Body of pancreas (tissue), 4 donors: Measurements from ENCODE around the gene GLI3.

Experiments
- POLR2A ChIP-seq, 3 donors: fragments of 450-650 bp; IDR thresholded peaks; one replicate each; pipeline ENCODE4 v1.6.1; 2016; ENCODE audit warnings: antibody characterized with exemption in 3 of 3, mild to moderate bottlenecking in 2 of 3
- TF ChIP-seq, protein P1 (sequence below), 7 experiments: fragments of 450-650 bp in 4 of 7; fragments of 200-600 bp in 3 of 7; sonication (generic) in 3 of 7; IDR thresholded peaks; one replicate each; pipeline ENCODE4 v1.5.1; 2016 to 2019; ENCODE audit warnings: antibody characterized with exemption in 7 of 7

DNA sequence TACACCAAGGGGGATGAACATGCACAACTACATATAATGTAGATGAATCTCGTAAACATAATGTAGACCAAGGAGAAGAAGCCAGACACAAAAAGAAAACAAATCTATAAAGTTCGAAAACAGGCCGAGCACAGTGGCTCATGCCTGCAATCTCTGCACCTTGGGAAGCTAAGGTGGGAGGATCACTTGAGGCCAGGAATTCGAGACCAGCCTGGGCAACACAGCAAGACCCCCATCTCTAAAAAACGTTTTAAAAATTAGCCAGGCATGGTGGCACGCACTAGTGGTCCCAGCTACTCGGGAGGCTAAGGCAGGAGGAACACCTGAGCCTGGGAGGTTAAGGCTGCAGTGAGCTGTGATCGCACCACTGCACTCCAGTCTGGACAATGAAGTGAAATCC lies 68.5 kb downstream of the GLI3 start:
- TF ChIP-seq, protein P1, sequence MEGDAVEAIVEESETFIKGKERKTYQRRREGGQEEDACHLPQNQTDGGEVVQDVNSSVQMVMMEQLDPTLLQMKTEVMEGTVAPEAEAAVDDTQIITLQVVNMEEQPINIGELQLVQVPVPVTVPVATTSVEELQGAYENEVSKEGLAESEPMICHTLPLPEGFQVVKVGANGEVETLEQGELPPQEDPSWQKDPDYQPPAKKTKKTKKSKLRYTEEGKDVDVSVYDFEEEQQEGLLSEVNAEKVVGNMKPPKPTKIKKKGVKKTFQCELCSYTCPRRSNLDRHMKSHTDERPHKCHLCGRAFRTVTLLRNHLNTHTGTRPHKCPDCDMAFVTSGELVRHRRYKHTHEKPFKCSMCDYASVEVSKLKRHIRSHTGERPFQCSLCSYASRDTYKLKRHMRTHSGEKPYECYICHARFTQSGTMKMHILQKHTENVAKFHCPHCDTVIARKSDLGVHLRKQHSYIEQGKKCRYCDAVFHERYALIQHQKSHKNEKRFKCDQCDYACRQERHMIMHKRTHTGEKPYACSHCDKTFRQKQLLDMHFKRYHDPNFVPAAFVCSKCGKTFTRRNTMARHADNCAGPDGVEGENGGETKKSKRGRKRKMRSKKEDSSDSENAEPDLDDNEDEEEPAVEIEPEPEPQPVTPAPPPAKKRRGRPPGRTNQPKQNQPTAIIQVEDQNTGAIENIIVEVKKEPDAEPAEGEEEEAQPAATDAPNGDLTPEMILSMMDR (IDR thresholded peaks at IDR 0.05), result no peak
- no peak for TF ChIP-seq POLR2A (IDR thresholded peaks at IDR 0.05)
